ENCODE data around the gene KIF23. TPM values are rescaled to one million over a fixed set of nuclear protein-coding genes. Genes with fewer than 3 reads are reported as not detected.
A peak's percentile ranks its signal among the peaks of the same experiment; 100 is the strongest.

KIF23 gene
- total RNA-seq, 2 experiments from 2014 or later = 80.7 to 87.9 TPM

GRCh38 chr15:69456208-69457166, 42.3 kb downstream of the KIF23 start:
- H3K4me1 Mint-ChIP-seq (ENCODE audit: low read depth) = peaks cover 34% of the 10 kb centered on the region
- H3K4me3 Mint-ChIP-seq = peak overlapping the region; percentile 0
- H3K27me3 Mint-ChIP-seq (ENCODE audit: low read depth) = no peaks in the 10 kb centered on the region
- peaks cover 54% of the 10 kb centered on the region for H3K36me3 Mint-ChIP-seq (ENCODE audit: low read depth)
- CTCF ChIA-PET = interaction anchor here (0.9 to 2.4 kb wide), 3 partner anchors 9 to 12 kb away, joined by 3 to 8 read pairs (median 4); no protein-coding TSS in a partner anchor
- DNase-seq = no peak
- H3K27ac Mint-ChIP-seq = peak overlapping the region; percentile 11
- no peak for ATAC-seq
- H3K9me3 Mint-ChIP-seq (ENCODE audit: insufficient read depth) = no peaks in the 10 kb centered on the region
- POLR2A ChIA-PET = interaction anchor here (0.6 to 2.6 kb wide), 4 partner anchors 11 to 295 kb away, joined by 3 to 9 read pairs (median 3); no protein-coding TSS in a partner anchor

GRCh38 chr15:69457304-69458280, 43.4 kb downstream of the KIF23 start:
- Mint-ChIP-seq H3K4me1 (ENCODE audit: low read depth) (peaks cover 35% of the 10 kb centered on the region), H3K4me3 (no peak overlapping the region), H3K27me3 (ENCODE audit: low read depth) (no peaks in the 10 kb centered on the region), H3K27ac (no peak overlapping the region), H3K9me3 (ENCODE audit: insufficient read depth) (no peaks in the 10 kb centered on the region), H3K36me3 (ENCODE audit: low read depth) (peaks cover 54% of the 10 kb centered on the region)
- CTCF ChIA-PET = interaction anchor here (1.2 to 2.4 kb wide), 2 partner anchors 8 to 9 kb away, joined by 4 to 8 read pairs; no protein-coding TSS in a partner anchor
- POLR2A ChIA-PET = interaction anchor here (0.6 to 1.5 kb wide), 2 partner anchors 10 to 11 kb away, joined by 3 read pairs; no protein-coding TSS in a partner anchor
- no peak for ATAC-seq
- no peak for DNase-seq

GRCh38 chr15:69459066-69459465, 44.9 kb downstream of the KIF23 start:
- Mint-ChIP-seq H3K9me3 (ENCODE audit: insufficient read depth) (no peaks in the 10 kb centered on the region), H3K27ac (no peak overlapping the region), H3K36me3 (ENCODE audit: low read depth) (peaks cover 44% of the 10 kb centered on the region), H3K27me3 (ENCODE audit: low read depth) (no peaks in the 10 kb centered on the region), H3K4me3 (no peak overlapping the region), H3K4me1 (ENCODE audit: low read depth) (peaks cover 43% of the 10 kb centered on the region)
- DNase-seq (peak; percentile 11), ATAC-seq (no peak)
- ChIA-PET POLR2A (interaction anchor here (0.9 kb wide), 1 partner anchor 8 kb away, joined by 3 read pairs; no protein-coding TSS in a partner anchor), CTCF (interaction anchor here (0.7 kb wide), 1 partner anchor 9 kb away, joined by 5 read pairs; no protein-coding TSS in a partner anchor)

GRCh38 chr15:69460481-69460880, 46.3 kb downstream of the KIF23 start:
- no peak for ATAC-seq
- Mint-ChIP-seq H3K9me3 (ENCODE audit: insufficient read depth) (no peaks in the 10 kb centered on the region), H3K4me1 (ENCODE audit: low read depth) (peaks cover 30% of the 10 kb centered on the region), H3K27ac (no peak overlapping the region), H3K27me3 (ENCODE audit: low read depth) (peaks cover 8% of the 10 kb centered on the region), H3K4me3 (no peak overlapping the region), H3K36me3 (ENCODE audit: low read depth) (peaks cover 30% of the 10 kb centered on the region)
- ChIA-PET POLR2A (interaction anchor here (4.6 kb wide), 1 partner anchor 7 kb away, joined by 83 read pairs; the partner anchor contains the start of gene RPLP1), CTCF (no interaction called here)
- DNase-seq = no peak

- Mint-ChIP-seq H3K9me3 (ENCODE audit: insufficient read depth) (no peaks in the 10 kb centered on the region), H3K36me3 (ENCODE audit: low read depth) (peaks cover 14% of the 10 kb centered on the region), H3K4me1 (ENCODE audit: low read depth) (peaks cover 29% of the 10 kb centered on the region), H3K27me3 (ENCODE audit: low read depth) (peaks cover 14% of the 10 kb centered on the region), H3K4me3 (peak overlapping the region; percentile 74), H3K27ac (peak overlapping the region; percentile 72)
- DNase-seq = no peak
- ChIA-PET POLR2A (interaction anchor here (1.0 to 4.6 kb wide), 4 partner anchors 9 to 637 kb away, joined by 3 to 83 read pairs (median 10); partner anchors contain the start of genes GLCE, KIF23, RPLP1 and TLE3), CTCF (interaction anchor here (0.6 to 2.1 kb wide), 28 partner anchors 9 to 1306 kb away, joined by 3 to 91 read pairs (median 3); partner anchors contain the start of genes GLCE, KIF23, RPLP1 and TLE3)
- ATAC-seq = peak; percentile 3
Measured at GRCh38 chr15:69462030-69462492, 47.9 kb downstream of the KIF23 start.

- no peaks in the 10 kb centered on the region for H3K9me3 Mint-ChIP-seq (ENCODE audit: insufficient read depth)
Measured at GRCh38 chr15:69462493-69463181, 48.5 kb downstream of the KIF23 start.

GRCh38 chr15:69463182-69463756, 49.1 kb downstream of the KIF23 start:
- peak overlapping the region; percentile 74 for H3K4me3 Mint-ChIP-seq
- H3K36me3 Mint-ChIP-seq (ENCODE audit: low read depth) = peaks cover 5% of the 10 kb centered on the region
- no peaks in the 10 kb centered on the region for H3K9me3 Mint-ChIP-seq (ENCODE audit: insufficient read depth)
- POLR2A ChIA-PET = interaction anchor here (0.7 to 4.6 kb wide), 5 partner anchors 10 to 636 kb away, joined by 3 to 83 read pairs (median 6); partner anchors contain the start of genes GLCE, KIF23, RPLP1 and TLE3
- CTCF ChIA-PET = interaction anchor here (0.6 to 2.1 kb wide), 35 partner anchors 9 to 1096 kb away, joined by 3 to 91 read pairs (median 3); partner anchors contain the start of genes GLCE, KIF23, RPLP1 and TLE3
- peaks cover 14% of the 10 kb centered on the region for H3K27me3 Mint-ChIP-seq (ENCODE audit: low read depth)
- ATAC-seq = no peak
- peak overlapping the region; percentile 74 for H3K27ac Mint-ChIP-seq
- peaks cover 41% of the 10 kb centered on the region for H3K4me1 Mint-ChIP-seq (ENCODE audit: low read depth)
- DNase-seq = no peak

More at GRCh38 chr15:69462493-69463181, 48.5 kb downstream of the KIF23 start:
- H3K36me3 Mint-ChIP-seq (ENCODE audit: low read depth) = peaks cover 8% of the 10 kb centered on the region
- ATAC-seq = peak; percentile 91
- DNase-seq = peak; percentile 95
- H3K4me1 Mint-ChIP-seq (ENCODE audit: low read depth) = peaks cover 34% of the 10 kb centered on the region
- H3K27ac Mint-ChIP-seq = peak overlapping the region; percentile 72
- H3K4me3 Mint-ChIP-seq = peak overlapping the region; percentile 74
- ChIA-PET POLR2A (interaction anchor here (0.7 to 4.6 kb wide), 5 partner anchors 9 to 636 kb away, joined by 3 to 83 read pairs (median 6); partner anchors contain the start of genes GLCE, KIF23, RPLP1 and TLE3), CTCF (interaction anchor here (0.6 to 2.1 kb wide), 40 partner anchors 10 to 1306 kb away, joined by 3 to 91 read pairs (median 3); partner anchors contain the start of genes GLCE, KIF23, RPLP1 and TLE3)
- peaks cover 14% of the 10 kb centered on the region for H3K27me3 Mint-ChIP-seq (ENCODE audit: low read depth)

- H3K4me3 Mint-ChIP-seq = no peak overlapping the region
- POLR2A ChIA-PET = interaction anchor here (0.7 to 1.2 kb wide), 2 partner anchors 13 to 625 kb away, joined by 3 read pairs; partner anchors contain the start of gene RPLP1
Measured at GRCh38 chr15:69465253-69465652, 51.1 kb downstream of the KIF23 start.

GRCh38 chr15:69466733-69467132, 52.6 kb downstream of the KIF23 start:
- ChIA-PET CTCF (interaction anchor here (0.7 to 5.8 kb wide), 7 partner anchors 8 to 632 kb away, joined by 3 to 41 read pairs (median 4); partner anchors contain the start of gene RPLP1), POLR2A (interaction anchor here (1.2 to 3.7 kb wide), 2 partner anchors 10 to 14 kb away, joined by 3 to 36 read pairs; partner anchors contain the start of gene RPLP1)
- no peaks in the 10 kb centered on the region for H3K9me3 Mint-ChIP-seq (ENCODE audit: insufficient read depth)
- no peaks in the 10 kb centered on the region for H3K36me3 Mint-ChIP-seq (ENCODE audit: low read depth)
- H3K27me3 Mint-ChIP-seq (ENCODE audit: low read depth) = peaks cover 21% of the 10 kb centered on the region
- H3K4me1 Mint-ChIP-seq (ENCODE audit: low read depth) = peaks cover 53% of the 10 kb centered on the region
- ATAC-seq (no peak), DNase-seq (no peak)
- H3K27ac Mint-ChIP-seq = no peak overlapping the region
- H3K4me3 Mint-ChIP-seq = no peak overlapping the region

More at GRCh38 chr15:69465253-69465652, 51.1 kb downstream of the KIF23 start:
- Mint-ChIP-seq H3K4me1 (ENCODE audit: low read depth) (peaks cover 56% of the 10 kb centered on the region), H3K27ac (no peak overlapping the region), H3K36me3 (ENCODE audit: low read depth) (no peaks in the 10 kb centered on the region), H3K9me3 (ENCODE audit: insufficient read depth) (no peaks in the 10 kb centered on the region), H3K27me3 (ENCODE audit: low read depth) (peaks cover 14% of the 10 kb centered on the region)
- ATAC-seq (no peak), DNase-seq (no peak)
- CTCF ChIA-PET = interaction anchor here (0.5 to 5.8 kb wide), 8 partner anchors 9 to 1021 kb away, joined by 3 to 41 read pairs (median 6); partner anchors contain the start of gene RPLP1

Measured in activated CD8-positive, alpha-beta T cell treated with anti-CD3 and anti-CD28 coated beads, Interleukin-2, amount 10 ng/mL, durations not matched to agents 7 days and 5 days (primary cell).